NCI-H82 treated with DMSO at 0.1 percent for 48 hours (cell line): Measurements from ENCODE around the gene STAM.
A peak's percentile ranks its signal among the peaks of the same experiment; 100 is the strongest.
"Not testable (repeated sequence)": the region's sequence is repeated elsewhere in the genome, so short reads cannot be mapped to it uniquely, and the experiment has no call there.

Experiments
- DNase-seq: peaks from one replicate; lab custom pipeline; 2025; ENCODE audit not compliant: unreplicated experiment; lab: John Stamatoyannopoulos, UW

The STAM gene

DNA sequence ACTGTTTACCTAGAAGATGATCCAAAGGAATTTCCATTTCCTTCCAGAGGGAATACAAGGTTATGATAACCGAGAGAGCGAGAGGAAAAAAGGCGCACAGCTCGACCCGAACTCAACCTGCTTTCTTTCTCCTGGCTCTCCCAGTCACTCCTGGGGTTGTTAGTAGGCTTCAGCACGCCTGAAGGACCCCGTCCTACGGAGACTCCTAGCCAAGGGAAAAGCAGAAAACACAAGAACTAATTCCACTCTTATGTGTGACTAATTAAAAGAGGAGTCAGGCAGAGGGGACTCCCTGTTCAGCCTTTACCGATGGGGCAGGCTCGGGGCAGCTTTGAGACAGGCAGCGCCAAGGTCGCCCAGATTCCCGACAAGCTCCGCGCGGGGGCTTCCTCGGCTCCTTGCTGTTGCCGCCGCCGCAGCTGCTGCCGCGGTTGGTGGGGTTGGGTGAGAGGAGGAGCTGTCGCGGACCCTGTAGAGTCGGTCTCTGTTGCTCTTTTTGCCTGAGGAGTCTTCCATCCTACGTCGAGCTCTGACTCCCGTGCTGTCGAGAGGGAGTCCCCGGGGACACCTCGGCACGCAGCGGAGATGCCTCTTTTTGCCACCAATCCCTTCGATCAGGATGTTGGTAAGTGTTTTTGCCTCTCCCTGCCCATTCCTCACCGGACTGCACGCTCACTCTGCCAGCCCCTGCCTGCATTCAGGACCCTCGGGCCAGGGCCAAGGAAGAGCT, at the start of gene STAM:
Gene STAM, plus strand, starts transcription at position 397 of the 730 bp plus-strand sequence. Its CDS starts 189 bp downstream, at position 586.
- DNase-seq: peak; percentile 66

- DNase-seq: no peak
Observed at GRCh38 chr10:17597386-17597785, 46.6 kb upstream of the STAM start.

- no peak for DNase-seq
Observed at GRCh38 chr10:17599089-17599488, 44.9 kb upstream of the STAM start.

GRCh38 chr10:17605936-17606335, 38.0 kb upstream of the STAM start:
- no peak for DNase-seq

DNA sequence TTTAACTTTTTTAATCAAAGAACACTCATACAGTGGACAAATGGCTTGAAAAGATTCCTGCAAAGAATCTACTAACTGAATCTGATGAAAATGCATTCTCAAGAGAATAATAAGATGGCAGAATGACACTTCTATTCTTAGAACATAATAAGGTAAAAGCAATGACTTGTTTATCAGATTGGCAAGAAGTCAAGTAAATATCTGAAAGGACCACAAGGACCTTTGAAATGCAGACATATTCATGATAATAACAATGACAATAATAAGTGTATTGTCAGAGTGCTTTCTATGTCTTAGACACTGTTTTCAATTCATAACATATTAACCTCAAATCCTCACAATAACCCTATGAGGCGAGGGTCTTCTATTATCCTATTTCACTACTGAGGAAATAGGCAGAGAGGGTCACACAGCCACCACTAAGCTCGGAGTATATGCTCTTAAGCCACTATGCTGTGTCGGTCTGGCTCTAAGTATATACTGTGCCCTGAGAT, 37.4 kb upstream of the STAM start:
- no peak for DNase-seq

- no peak for DNase-seq
Observed at GRCh38 chr10:17607060-17607459, 36.9 kb upstream of the STAM start.

GRCh38 chr10:17607603-17608332, 36.2 kb upstream of the STAM start:
- no peak for DNase-seq

GRCh38 chr10:17609523-17610079, 34.4 kb upstream of the STAM start:
- DNase-seq: no peak

DNA sequence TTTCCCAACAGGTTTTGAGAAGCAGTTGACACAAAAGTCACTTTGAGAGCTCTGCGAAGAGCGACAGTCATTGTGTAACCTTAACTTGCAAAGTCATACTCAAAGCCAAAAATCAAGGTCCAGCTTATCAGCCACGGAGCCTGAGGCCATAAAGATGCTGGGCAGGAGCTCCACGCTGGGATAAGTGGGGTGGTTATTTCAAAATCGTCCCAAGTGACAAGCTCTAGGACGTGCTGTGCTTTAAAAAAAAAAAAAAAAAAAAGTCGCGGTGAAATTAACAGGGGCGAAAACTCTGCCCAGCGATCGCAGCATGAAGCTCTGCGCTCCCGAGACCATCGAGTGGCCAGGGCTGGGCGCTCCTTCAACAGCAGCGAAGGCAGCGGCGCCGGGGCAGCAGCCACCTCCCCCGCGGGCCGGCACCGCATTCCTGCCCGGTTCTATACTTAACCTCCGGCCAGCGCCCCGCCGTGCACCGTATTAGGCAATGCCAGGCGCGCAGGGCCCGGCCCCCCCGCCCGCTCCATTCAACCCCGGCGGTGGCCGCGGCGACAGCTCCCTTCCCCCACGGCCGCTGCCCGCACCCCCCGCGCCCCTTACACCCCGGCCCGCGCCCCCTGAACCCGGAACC, 27.4 kb upstream of the STAM start:
- DNase-seq: no peak

- peak; percentile 55 for DNase-seq
Observed at GRCh38 chr10:17617031-17617911, 26.7 kb upstream of the STAM start, which contains the start of gene HACD1. HACD1 (minus strand) TSS chr10:17617374; CDS start chr10:17617339, 35 bp downstream.

DNA sequence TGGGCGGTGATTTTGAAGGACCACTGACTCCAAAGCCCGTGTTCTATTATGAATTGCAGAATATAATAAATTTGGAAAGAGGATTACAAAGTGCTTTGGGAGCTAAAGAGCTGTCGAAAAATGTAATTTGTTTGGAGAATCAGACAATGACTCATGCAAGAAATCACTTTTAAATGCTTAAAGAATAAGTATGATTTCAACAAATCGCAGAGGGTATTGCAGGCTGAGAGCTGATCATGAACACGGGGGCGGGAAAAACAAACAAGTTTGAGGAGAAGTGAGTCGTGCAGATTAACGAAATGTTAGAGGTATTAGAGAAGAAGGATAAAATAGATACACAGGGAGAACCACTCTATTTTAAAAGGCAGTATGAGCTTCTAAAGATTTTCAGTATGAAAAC, 21.9 kb upstream of the STAM start:
- DNase-seq: no peak

DNA sequence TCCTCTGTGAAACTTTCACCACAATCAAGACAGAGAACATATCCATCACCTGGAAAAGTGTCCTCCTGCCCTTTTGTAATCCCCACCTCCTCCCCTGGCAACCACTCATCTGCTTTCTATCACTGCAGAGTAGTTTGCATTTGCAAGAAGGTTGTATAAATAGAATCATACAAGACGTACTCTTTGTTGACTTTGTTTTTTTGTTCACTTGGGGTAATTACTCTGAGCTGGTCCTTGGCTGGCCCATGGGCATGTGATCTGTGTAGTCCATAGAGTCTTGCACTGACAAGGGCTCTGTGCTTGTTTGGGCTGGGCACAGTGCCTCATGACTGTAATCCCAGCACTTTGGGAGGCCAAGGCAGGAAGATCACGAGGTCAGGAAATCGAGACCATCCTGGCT, 19.0 kb upstream of the STAM start:
- DNase-seq: no peak

- no peak for DNase-seq
Observed at GRCh38 chr10:17626656-17627055, 17.3 kb upstream of the STAM start.

GRCh38 chr10:17632590-17632989, 11.4 kb upstream of the STAM start:
- DNase-seq: not testable (repeated sequence)

GRCh38 chr10:17633353-17633752, 10.6 kb upstream of the STAM start:
- DNase-seq: no peak

GRCh38 chr10:17637869-17638268, 6.1 kb upstream of the STAM start:
- DNase-seq: no peak

DNA sequence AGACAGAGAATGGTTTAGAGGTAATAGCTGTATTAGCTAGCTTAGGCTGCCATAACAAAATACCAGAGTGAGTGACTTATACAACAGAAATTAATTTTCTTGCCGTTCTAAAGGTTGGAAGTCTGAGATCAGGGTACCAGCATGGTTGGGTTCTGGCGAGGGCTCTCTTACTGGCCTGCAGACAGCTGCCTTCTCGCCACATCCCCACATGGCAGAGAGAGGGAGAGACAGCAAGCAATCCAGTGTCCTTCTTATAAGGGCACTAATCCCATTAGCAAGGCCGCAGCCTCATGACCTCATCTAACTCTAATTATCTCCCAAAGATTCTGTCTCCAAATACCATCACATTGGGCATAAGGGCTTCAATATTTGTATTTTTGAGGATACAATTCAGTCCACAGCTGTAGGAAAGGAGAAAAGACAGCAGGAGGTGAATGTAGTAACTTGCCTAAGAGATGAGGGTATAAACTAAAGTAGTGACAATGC, 3.6 kb upstream of the STAM start:
- peak; percentile 75 for DNase-seq

DNA sequence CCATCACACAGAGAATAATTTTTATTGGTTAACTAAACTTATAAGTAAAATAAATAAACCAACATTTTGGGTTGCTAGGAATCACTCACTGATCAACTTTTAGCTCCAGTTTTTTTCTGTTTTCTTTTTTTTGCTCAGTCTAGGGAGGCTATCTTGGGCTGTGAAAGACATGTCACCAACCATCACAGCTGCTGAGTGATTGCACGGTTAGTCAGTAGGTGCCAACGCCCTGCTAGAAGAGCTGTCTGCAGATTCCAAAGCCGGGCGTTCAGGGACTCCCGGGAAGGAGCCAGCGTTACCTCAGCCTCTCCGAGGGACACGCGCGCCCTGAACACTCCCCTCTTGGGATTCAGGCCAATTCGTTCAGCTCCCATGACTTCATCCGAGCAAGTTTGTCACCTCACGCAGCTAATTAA, 604 bp upstream of the STAM start:
- DNase-seq: no peak

GRCh38 chr10:17644485-17644943, 563 bp downstream of the STAM start:
- DNase-seq: peak; percentile 81
